ENCODE data around the gene ADGRF5.

The ADGRF5 gene

GRCh38 chr6:46921731-46922130 is at the start of gene ADGRF5:
Gene ADGRF5 (minus strand): TSS chr6:46921938. CDS start chr6:46906762, 15,176 bp downstream.
- DNase-seq: no peak

- no peak for DNase-seq
These were observed 47.5 kb upstream of the ADGRF5 start for GRCh38 chr6:46969206-46969605.

- DNase-seq: no peak
These were observed 46.1 kb upstream of the ADGRF5 start for GRCh38 chr6:46967826-46968349.

- no peak for DNase-seq
These were observed 43.2 kb upstream of the ADGRF5 start for GRCh38 chr6:46964716-46965519.

- DNase-seq: no peak
These were observed 41.9 kb upstream of the ADGRF5 start for GRCh38 chr6:46963626-46964025.

- DNase-seq: no peak
These were observed 41.3 kb upstream of the ADGRF5 start for GRCh38 chr6:46963039-46963438.

GRCh38 chr6:46961711-46962110 is 40.0 kb upstream of the ADGRF5 start:
- DNase-seq: no peak

GRCh38 chr6:46961232-46961631 is 39.5 kb upstream of the ADGRF5 start:
- DNase-seq: no peak

GRCh38 chr6:46959419-46959818 is 37.7 kb upstream of the ADGRF5 start:
- no peak for DNase-seq

GRCh38 chr6:46956409-46956808 is 34.7 kb upstream of the ADGRF5 start:
- DNase-seq: no peak

- DNase-seq: no peak
These were observed 33.2 kb upstream of the ADGRF5 start for GRCh38 chr6:46954837-46955451.

GRCh38 chr6:46953921-46954320 is 32.2 kb upstream of the ADGRF5 start:
- no peak for DNase-seq

- no peak for DNase-seq
These were observed 28.0 kb upstream of the ADGRF5 start for GRCh38 chr6:46949632-46950280.

- no peak for DNase-seq
These were observed 27.0 kb upstream of the ADGRF5 start for GRCh38 chr6:46948699-46949098.

GRCh38 chr6:46947497-46947896 is 25.8 kb upstream of the ADGRF5 start:
- no peak for DNase-seq

GRCh38 chr6:46940433-46941226 is 18.9 kb upstream of the ADGRF5 start:
- DNase-seq: no peak

- DNase-seq: no peak
These were observed 15.9 kb upstream of the ADGRF5 start for GRCh38 chr6:46937642-46938041.

- no peak for DNase-seq
These were observed 13.9 kb upstream of the ADGRF5 start for GRCh38 chr6:46935687-46936086.

- DNase-seq: no peak
These were observed 12.0 kb upstream of the ADGRF5 start for GRCh38 chr6:46933751-46934150.

GRCh38 chr6:46932526-46933319 is 11.0 kb upstream of the ADGRF5 start:
- no peak for DNase-seq

GRCh38 chr6:46931416-46931815 is 9.7 kb upstream of the ADGRF5 start:
- no peak for DNase-seq

- no peak for DNase-seq
These were observed 8.6 kb upstream of the ADGRF5 start for GRCh38 chr6:46930331-46930730.

Measured in NCI-H1092 (cell line).